Measurements from ENCODE around the gene USP6NL. TPM values are rescaled to one million over a fixed set of nuclear protein-coding genes. Genes with fewer than 3 reads are reported as not detected.

Gene USP6NL
- total RNA-seq, 1 donor from 2014 or later: 39.9 TPM

GRCh38 chr10:11530806-11531205 lies 80.6 kb downstream of the USP6NL start:
- Histone ChIP-seq H3F3A (ENCODE audit: low read depth) (no peaks in the 10 kb centered on the region), H2AFZ (replicated peaks) (no peak overlapping the region), H3K27me3 (no peaks in the 10 kb centered on the region), H3K9me3 (ENCODE audit: low read depth) (no peaks in the 10 kb centered on the region), H4K20me1 (ENCODE audit: low read depth) (peaks cover 40% of the 10 kb centered on the region), H3K4me1 (peaks cover 35% of the 10 kb centered on the region), H3K4me3 (no peak overlapping the region), H3K4me2 (no peak overlapping the region), H3K9ac (no peak overlapping the region), H3K79me2 (ENCODE audit: low read depth) (peaks cover 96% of the 10 kb centered on the region), H3K36me3 (peaks cover 5% of the 10 kb centered on the region), H3K27ac (no peak overlapping the region)
- H3K36me3 Mint-ChIP-seq: peaks cover 2% of the 10 kb centered on the region
- H3K27ac Mint-ChIP-seq: no peak overlapping the region
- H3K27me3 Mint-ChIP-seq (ENCODE audit: insufficient read depth, low read depth): peaks cover 2% of the 10 kb centered on the region
- no peak overlapping the region for H3K4me3 Mint-ChIP-seq
- H3K9me3 Mint-ChIP-seq: no peaks in the 10 kb centered on the region
- H3K4me1 Mint-ChIP-seq: peaks cover 24% of the 10 kb centered on the region
- DNase-seq (ENCODE audit: low spot score): no peak
- TF ChIP-seq CTCF (IDR thresholded peaks at IDR 0.05) (no peak), EZH2 (IDR thresholded peaks at IDR 0.05) (no peak), EZH2phosphoT487 (IDR thresholded peaks at IDR 0.05) (no peak)

- no peak overlapping the region for H3K4me2 ChIP-seq
- H3K79me2 ChIP-seq (ENCODE audit: low read depth): peaks cover 81% of the 10 kb centered on the region
- H3K36me3 ChIP-seq: peaks cover 12% of the 10 kb centered on the region
- H4K20me1 ChIP-seq (ENCODE audit: low read depth): peaks cover 26% of the 10 kb centered on the region
- Mint-ChIP-seq H3K4me1 (peaks cover 19% of the 10 kb centered on the region), H3K27ac (no peak overlapping the region), H3K27me3 (ENCODE audit: insufficient read depth, low read depth) (peaks cover 2% of the 10 kb centered on the region), H3K4me3 (no peak overlapping the region), H3K9me3 (no peaks in the 10 kb centered on the region), H3K36me3 (peaks cover 3% of the 10 kb centered on the region)
- no peaks in the 10 kb centered on the region for H3K9me3 ChIP-seq (ENCODE audit: low read depth)
- TF ChIP-seq EZH2 (IDR thresholded peaks at IDR 0.05): no peak
- TF ChIP-seq CTCF (IDR thresholded peaks at IDR 0.05): no peak
- TF ChIP-seq EZH2phosphoT487 (IDR thresholded peaks at IDR 0.05): no peak
- peaks cover 26% of the 10 kb centered on the region for H3K4me1 ChIP-seq
- H3K9ac ChIP-seq: no peak overlapping the region
- no peak overlapping the region for H2AFZ ChIP-seq (replicated peaks)
- H3K4me3 ChIP-seq: no peak overlapping the region
- DNase-seq (ENCODE audit: low spot score): no peak
- H3K27ac ChIP-seq: no peak overlapping the region
- no peaks in the 10 kb centered on the region for H3F3A ChIP-seq (ENCODE audit: low read depth)
- H3K27me3 ChIP-seq: no peaks in the 10 kb centered on the region
Measured at GRCh38 chr10:11529276-11529903, 82.1 kb downstream of the USP6NL start.

GRCh38 chr10:11528286-11528685 lies 83.2 kb downstream of the USP6NL start:
- Histone ChIP-seq H3F3A (ENCODE audit: low read depth) (no peaks in the 10 kb centered on the region), H3K27ac (no peak overlapping the region), H3K27me3 (no peaks in the 10 kb centered on the region), H3K4me3 (no peak overlapping the region), H3K79me2 (ENCODE audit: low read depth) (peaks cover 70% of the 10 kb centered on the region), H2AFZ (replicated peaks) (no peak overlapping the region), H3K4me1 (peaks cover 25% of the 10 kb centered on the region), H4K20me1 (ENCODE audit: low read depth) (peaks cover 15% of the 10 kb centered on the region), H3K36me3 (peaks cover 14% of the 10 kb centered on the region), H3K9me3 (ENCODE audit: low read depth) (no peaks in the 10 kb centered on the region), H3K4me2 (no peak overlapping the region), H3K9ac (no peak overlapping the region)
- Mint-ChIP-seq H3K36me3 (peaks cover 3% of the 10 kb centered on the region), H3K27me3 (ENCODE audit: insufficient read depth, low read depth) (no peaks in the 10 kb centered on the region), H3K4me1 (peaks cover 9% of the 10 kb centered on the region), H3K4me3 (no peak overlapping the region), H3K9me3 (no peaks in the 10 kb centered on the region), H3K27ac (no peak overlapping the region)
- TF ChIP-seq EZH2 (IDR thresholded peaks at IDR 0.05): no peak
- no peak for TF ChIP-seq CTCF (IDR thresholded peaks at IDR 0.05)
- no peak for TF ChIP-seq EZH2phosphoT487 (IDR thresholded peaks at IDR 0.05)
- no peak for DNase-seq (ENCODE audit: low spot score)
